Inferior parietal cortex (tissue), 1 donor: Measurements from ENCODE around the gene DGKI.

Source experiments
- DNase-seq: peaks from one replicate; pipeline ENCODE4 v3.0.0-alpha.2; 2016; ENCODE audit errors: extremely low spot score

DGKI gene

GRCh38 chr7:137656227-137656849, 190.4 kb downstream of the DGKI start:
- DNase-seq, result peak; percentile 92

GRCh38 chr7:137655804-137656203, 191.0 kb downstream of the DGKI start:
- no peak for DNase-seq

GRCh38 chr7:137652721-137653120, 194.1 kb downstream of the DGKI start:
- DNase-seq, result no peak

- no peak for DNase-seq
These were observed 198.7 kb downstream of the DGKI start for GRCh38 chr7:137647905-137648565.

- DNase-seq, result no peak
These were observed 204.3 kb downstream of the DGKI start for GRCh38 chr7:137642472-137642871.

- no peak for DNase-seq
These were observed 204.7 kb downstream of the DGKI start for GRCh38 chr7:137642031-137642430.

- DNase-seq, result no peak
These were observed 210.4 kb downstream of the DGKI start for GRCh38 chr7:137636376-137636775.

GRCh38 chr7:137635874-137636273, 210.9 kb downstream of the DGKI start:
- no peak for DNase-seq

GRCh38 chr7:137635132-137635531, 211.6 kb downstream of the DGKI start:
- DNase-seq, result no peak

- DNase-seq, result no peak
These were observed 212.4 kb downstream of the DGKI start for GRCh38 chr7:137634356-137634755.

- no peak for DNase-seq
These were observed 213.6 kb downstream of the DGKI start for GRCh38 chr7:137633133-137633532.

- DNase-seq, result peak; percentile 74
These were observed 218.6 kb downstream of the DGKI start for GRCh38 chr7:137628216-137628615.

GRCh38 chr7:137626469-137627067, 220.2 kb downstream of the DGKI start:
- DNase-seq, result peak; percentile 72

- DNase-seq, result no peak
These were observed 221.6 kb downstream of the DGKI start for GRCh38 chr7:137625197-137625596.

- no peak for DNase-seq
These were observed 227.6 kb downstream of the DGKI start for GRCh38 chr7:137619181-137619580.

GRCh38 chr7:137618748-137619147, 228.0 kb downstream of the DGKI start:
- DNase-seq, result no peak

GRCh38 chr7:137613006-137613525, 233.7 kb downstream of the DGKI start:
- DNase-seq, result no peak

- no peak for DNase-seq
These were observed 235.2 kb downstream of the DGKI start for GRCh38 chr7:137611606-137612005.

- DNase-seq, result no peak
These were observed 237.3 kb downstream of the DGKI start for GRCh38 chr7:137609500-137609899.

GRCh38 chr7:137606061-137606674, 240.6 kb downstream of the DGKI start:
- peak; percentile 87 for DNase-seq

- DNase-seq, result no peak
These were observed 243.7 kb downstream of the DGKI start for GRCh38 chr7:137603043-137603442.

GRCh38 chr7:137601642-137602041, 245.1 kb downstream of the DGKI start:
- DNase-seq, result no peak

- DNase-seq, result no peak
These were observed 248.9 kb downstream of the DGKI start for GRCh38 chr7:137597856-137598255.
